H1 (cell line): ENCODE measurements around the gene ESYT2.

Experiments used
- BCL11A ChIP-seq, 2 experiments: IDR thresholded peaks; one replicate each; pipeline ENCODE4 v1.6.1; 2011; ENCODE audit warnings: low read depth in 2 of 2, low read length in 2 of 2, mild to moderate bottlenecking in 2 of 2
- CREB1 ChIP-seq: IDR thresholded peaks from 2 replicates; pipeline ENCODE4 v1.6.1; 2012; ENCODE audit warnings: inconsistent platforms
- EP300 ChIP-seq, 2 experiments: IDR thresholded peaks; 1 replicate in 1 of 2; 2 replicates in 1 of 2; pipeline ENCODE4 v1.6.1; 2011 to 2012; ENCODE audit warnings: low read depth in 2 of 2, low read length in 2 of 2, mild to moderate bottlenecking in 2 of 2, borderline replicate concordance in 1 of 2, inconsistent platforms in 1 of 2, moderate library complexity in 1 of 2
- FOSL1 ChIP-seq: IDR thresholded peaks from 2 replicates; pipeline ENCODE4 v1.6.1; 2011; ENCODE audit warnings: mild to moderate bottlenecking, low read depth, low read length, moderate library complexity; ENCODE audit not compliant: insufficient read depth
- GABPA ChIP-seq: IDR thresholded peaks from 2 replicates; pipeline ENCODE4 v1.6.1; 2011; ENCODE audit warnings: mild to moderate bottlenecking, low read length, moderate library complexity, borderline replicate concordance; ENCODE audit not compliant: insufficient read depth
- POLR2A ChIP-seq, 2 experiments: IDR thresholded peaks; 1 replicate in 1 of 2; 2 replicates in 1 of 2; pipeline ENCODE4 v1.6.1; 2011; ENCODE audit warnings: low read depth in 2 of 2, low read length in 2 of 2, mild to moderate bottlenecking in 2 of 2; ENCODE audit errors: control extremely low read depth in 1 of 2
- RXRA ChIP-seq: IDR thresholded peaks from 2 replicates; pipeline ENCODE4 v1.6.1; 2011; ENCODE audit warnings: low read depth, mild to moderate bottlenecking, low read length, moderate library complexity; ENCODE audit not compliant: insufficient read depth
- ZNF274 ChIP-seq: IDR thresholded peaks from 2 replicates; pipeline ENCODE4 v1.7.0; 2012; ENCODE audit warnings: low read length, borderline replicate concordance; ENCODE audit errors: extremely low read depth
- TF ChIP-seq, protein P1 (sequence below), 3 experiments: IDR thresholded peaks; 1 replicate in 2 of 3; 2 replicates in 1 of 3; pipeline versions ENCODE4 v1.5.1 to v1.6.1; 2011; ENCODE audit warnings: low read length in 3 of 3, mild to moderate bottlenecking in 3 of 3, inconsistent platforms in 2 of 3, low read depth in 1 of 3, moderate library complexity in 1 of 3; ENCODE audit not compliant: insufficient read depth in 1 of 3; ENCODE audit errors: control extremely low read depth in 1 of 3
- TF ChIP-seq, protein P2 (sequence below): IDR thresholded peaks from 2 replicates; pipeline ENCODE4 v1.6.1; 2012; ENCODE audit warnings: inconsistent platforms

DNA sequence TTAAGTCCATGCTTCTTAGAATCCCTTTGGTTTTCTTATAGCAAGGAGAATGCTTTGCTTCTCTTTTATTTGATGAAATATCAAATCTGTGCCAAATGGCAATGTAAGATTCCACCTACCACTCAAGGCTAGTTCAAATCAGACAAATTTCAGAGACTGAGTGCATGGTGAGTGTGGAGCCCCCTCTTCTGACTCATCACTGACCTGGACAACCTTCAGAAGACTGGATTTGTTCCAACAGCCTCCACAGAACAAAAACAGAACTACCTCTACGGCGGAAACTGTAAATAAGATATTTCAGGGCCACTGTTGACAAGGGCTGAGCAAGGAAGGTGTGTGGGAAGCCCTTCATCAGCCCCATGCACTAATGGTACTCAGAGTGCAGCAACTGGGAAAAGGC is 145.8 kb downstream of the ESYT2 start:
- TF ChIP-seq, protein P1, sequence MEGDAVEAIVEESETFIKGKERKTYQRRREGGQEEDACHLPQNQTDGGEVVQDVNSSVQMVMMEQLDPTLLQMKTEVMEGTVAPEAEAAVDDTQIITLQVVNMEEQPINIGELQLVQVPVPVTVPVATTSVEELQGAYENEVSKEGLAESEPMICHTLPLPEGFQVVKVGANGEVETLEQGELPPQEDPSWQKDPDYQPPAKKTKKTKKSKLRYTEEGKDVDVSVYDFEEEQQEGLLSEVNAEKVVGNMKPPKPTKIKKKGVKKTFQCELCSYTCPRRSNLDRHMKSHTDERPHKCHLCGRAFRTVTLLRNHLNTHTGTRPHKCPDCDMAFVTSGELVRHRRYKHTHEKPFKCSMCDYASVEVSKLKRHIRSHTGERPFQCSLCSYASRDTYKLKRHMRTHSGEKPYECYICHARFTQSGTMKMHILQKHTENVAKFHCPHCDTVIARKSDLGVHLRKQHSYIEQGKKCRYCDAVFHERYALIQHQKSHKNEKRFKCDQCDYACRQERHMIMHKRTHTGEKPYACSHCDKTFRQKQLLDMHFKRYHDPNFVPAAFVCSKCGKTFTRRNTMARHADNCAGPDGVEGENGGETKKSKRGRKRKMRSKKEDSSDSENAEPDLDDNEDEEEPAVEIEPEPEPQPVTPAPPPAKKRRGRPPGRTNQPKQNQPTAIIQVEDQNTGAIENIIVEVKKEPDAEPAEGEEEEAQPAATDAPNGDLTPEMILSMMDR (IDR thresholded peaks at IDR 0.05; ENCODE audit: control extremely low read depth in 1 of 3, insufficient read depth in 1 of 3, low read depth in 1 of 3, low read length in 3 of 3), result no peak
- TF ChIP-seq BCL11A (IDR thresholded peaks at IDR 0.05; ENCODE audit: low read depth in 2 of 2, low read length in 2 of 2), result no peak
- no peak for TF ChIP-seq ZNF274
- TF ChIP-seq CREB1, result no peak
- TF ChIP-seq POLR2A (IDR thresholded peaks at IDR 0.05; ENCODE audit: control extremely low read depth in 1 of 2, low read depth in 2 of 2, low read length in 2 of 2), result no peak
- no peak for TF ChIP-seq EP300 (IDR thresholded peaks at IDR 0.05; ENCODE audit: borderline replicate concordance in 1 of 2, low read depth in 2 of 2, low read length in 2 of 2)
- TF ChIP-seq, protein P2, sequence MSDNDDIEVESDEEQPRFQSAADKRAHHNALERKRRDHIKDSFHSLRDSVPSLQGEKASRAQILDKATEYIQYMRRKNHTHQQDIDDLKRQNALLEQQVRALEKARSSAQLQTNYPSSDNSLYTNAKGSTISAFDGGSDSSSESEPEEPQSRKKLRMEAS, result no peak
- TF ChIP-seq RXRA, result no peak
- TF ChIP-seq GABPA, result no peak
- no peak for TF ChIP-seq FOSL1
